Activated CD4-positive, alpha-beta T cell treated with anti-CD3 and anti-CD28 coated beads, Interleukin-2, amount 10 ng/mL, durations not matched to agents 7 days and 5 days (primary cell): Measurements from ENCODE around the gene SPOCK1. TPM values are rescaled to one million over a fixed set of nuclear protein-coding genes. Genes with fewer than 3 reads are reported as not detected.
"Not testable (repeated sequence)": the region's sequence is repeated elsewhere in the genome, so short reads cannot be mapped to it uniquely, and the experiment has no call there.

ENCODE experiments used
- CTCF ChIA-PET: fragments of 350-600 bp; sonication (Branson Sonifier 250); formaldehyde crosslinking; loops from one replicate; lab custom pipeline; 2021; ENCODE audit warnings: antibody characterized with exemption; lab: Charles Lee
- POLR2A ChIA-PET: fragments of 350-600 bp; sonication (Branson Sonifier 250); formaldehyde crosslinking; loops from one replicate; lab custom pipeline; 2021; ENCODE audit warnings: antibody characterized with exemption; lab: Charles Lee
- DNase-seq: peaks from one replicate; pipeline ENCODE4 v3.0.0-alpha.2; 2020
- H3K27ac Mint-ChIP-seq: one replicate; pipeline ENCODE4 v1.8.0; 2021; ENCODE audit warnings: mild to moderate bottlenecking, moderate library complexity, mixed read lengths
- H3K27me3 Mint-ChIP-seq: one replicate; pipeline ENCODE4 v1.8.0; 2021; ENCODE audit warnings: mixed read lengths
- H3K36me3 Mint-ChIP-seq: one replicate; pipeline ENCODE4 v1.8.0; 2021; ENCODE audit warnings: low read depth, mixed read lengths
- H3K4me1 Mint-ChIP-seq: one replicate; pipeline ENCODE4 v1.8.0; 2021; ENCODE audit warnings: mixed read lengths
- H3K4me3 Mint-ChIP-seq: one replicate; pipeline ENCODE4 v1.8.0; 2021; ENCODE audit warnings: mild to moderate bottlenecking, moderate library complexity, mixed read lengths
- H3K9me3 Mint-ChIP-seq: one replicate; pipeline ENCODE4 v1.8.0; 2021; ENCODE audit warnings: mixed read lengths
- total RNA-seq, 2 experiments: library from RNA; stranded (reverse); gene quantifications; one replicate each; pipeline ENCODE4 v1.2.3, GENCODE V29; 2021

Gene SPOCK1
- total RNA-seq, 2 experiments from 2014 or later: 0.15 to 0.31 TPM

- H3K4me1 Mint-ChIP-seq: no peaks in the 10 kb centered on the region
- no peak for DNase-seq
- peaks cover 7% of the 10 kb centered on the region for H3K27me3 Mint-ChIP-seq
- H3K4me3 Mint-ChIP-seq: no peak overlapping the region
- H3K9me3 Mint-ChIP-seq: no peaks in the 10 kb centered on the region
- no peak overlapping the region for H3K27ac Mint-ChIP-seq
- H3K36me3 Mint-ChIP-seq: no peaks in the 10 kb centered on the region
- POLR2A ChIA-PET: no interaction called here
- CTCF ChIA-PET: interaction anchor here (1.0 kb wide), 1 partner anchor 94 kb away, joined by 3 read pairs; no protein-coding TSS in a partner anchor
These were observed 235.6 kb downstream of the SPOCK1 start for GRCh38 chr5:137263371-137264005.

GRCh38 chr5:137262818-137263217 is 236.3 kb downstream of the SPOCK1 start:
- H3K4me1 Mint-ChIP-seq: no peaks in the 10 kb centered on the region
- POLR2A ChIA-PET: no interaction called here
- H3K4me3 Mint-ChIP-seq: no peak overlapping the region
- CTCF ChIA-PET: interaction anchor here (1.0 kb wide), 1 partner anchor 94 kb away, joined by 3 read pairs; no protein-coding TSS in a partner anchor
- H3K36me3 Mint-ChIP-seq: no peaks in the 10 kb centered on the region
- no peaks in the 10 kb centered on the region for H3K9me3 Mint-ChIP-seq
- no peak overlapping the region for H3K27ac Mint-ChIP-seq
- no peak for DNase-seq
- peaks cover 7% of the 10 kb centered on the region for H3K27me3 Mint-ChIP-seq

- Mint-ChIP-seq H3K27me3 (peaks cover 4% of the 10 kb centered on the region), H3K9me3 (no peaks in the 10 kb centered on the region), H3K4me3 (no peak overlapping the region), H3K4me1 (no peaks in the 10 kb centered on the region), H3K27ac (no peak overlapping the region), H3K36me3 (no peaks in the 10 kb centered on the region)
- no peak for DNase-seq
- ChIA-PET POLR2A (no interaction called here), CTCF (no interaction called here)
These were observed 238.1 kb downstream of the SPOCK1 start for GRCh38 chr5:137260820-137261695.

- H3K27ac Mint-ChIP-seq, H3K36me3 Mint-ChIP-seq, CTCF ChIA-PET, H3K4me3 Mint-ChIP-seq, DNase-seq, H3K9me3 Mint-ChIP-seq, POLR2A ChIA-PET, H3K27me3 Mint-ChIP-seq, H3K4me1 Mint-ChIP-seq: not testable (repeated sequence)
These were observed 240.0 kb downstream of the SPOCK1 start for GRCh38 chr5:137259115-137259514.

GRCh38 chr5:137254119-137255090 is 244.7 kb downstream of the SPOCK1 start:
- ChIA-PET POLR2A (no interaction called here), CTCF (interaction anchor here (1.5 kb wide), 1 partner anchor 13 kb away, joined by 3 read pairs; no protein-coding TSS in a partner anchor)
- H3K4me3 Mint-ChIP-seq: no peak overlapping the region
- H3K27ac Mint-ChIP-seq: no peak overlapping the region
- DNase-seq: no peak
- no peaks in the 10 kb centered on the region for H3K4me1 Mint-ChIP-seq
- H3K36me3 Mint-ChIP-seq: no peaks in the 10 kb centered on the region
- no peaks in the 10 kb centered on the region for H3K9me3 Mint-ChIP-seq
- no peaks in the 10 kb centered on the region for H3K27me3 Mint-ChIP-seq

GRCh38 chr5:137252512-137252911 is 246.6 kb downstream of the SPOCK1 start:
- ChIA-PET CTCF (no interaction called here), POLR2A (no interaction called here)
- DNase-seq: no peak
- Mint-ChIP-seq H3K4me1 (no peaks in the 10 kb centered on the region), H3K36me3 (no peaks in the 10 kb centered on the region), H3K27ac (no peak overlapping the region), H3K27me3 (no peaks in the 10 kb centered on the region), H3K9me3 (no peaks in the 10 kb centered on the region), H3K4me3 (no peak overlapping the region)

- no peaks in the 10 kb centered on the region for H3K4me1 Mint-ChIP-seq
- ChIA-PET CTCF (no interaction called here), POLR2A (no interaction called here)
- H3K4me3 Mint-ChIP-seq: no peak overlapping the region
- H3K27ac Mint-ChIP-seq: no peak overlapping the region
- DNase-seq: no peak
- H3K36me3 Mint-ChIP-seq: no peaks in the 10 kb centered on the region
- no peaks in the 10 kb centered on the region for H3K9me3 Mint-ChIP-seq
- no peaks in the 10 kb centered on the region for H3K27me3 Mint-ChIP-seq
These were observed 248.7 kb downstream of the SPOCK1 start for GRCh38 chr5:137250421-137250820.

GRCh38 chr5:137248527-137248926 is 250.6 kb downstream of the SPOCK1 start:
- H3K9me3 Mint-ChIP-seq: no peaks in the 10 kb centered on the region
- DNase-seq: no peak
- H3K4me1 Mint-ChIP-seq: no peaks in the 10 kb centered on the region
- CTCF ChIA-PET: no interaction called here
- no peak overlapping the region for H3K27ac Mint-ChIP-seq
- no peaks in the 10 kb centered on the region for H3K27me3 Mint-ChIP-seq
- H3K4me3 Mint-ChIP-seq: no peak overlapping the region
- POLR2A ChIA-PET: no interaction called here
- H3K36me3 Mint-ChIP-seq: no peaks in the 10 kb centered on the region

- DNase-seq: no peak
- Mint-ChIP-seq H3K4me3 (no peak overlapping the region), H3K27ac (no peak overlapping the region), H3K27me3 (no peaks in the 10 kb centered on the region), H3K9me3 (no peaks in the 10 kb centered on the region), H3K4me1 (no peaks in the 10 kb centered on the region), H3K36me3 (no peaks in the 10 kb centered on the region)
- CTCF ChIA-PET: no interaction called here
- POLR2A ChIA-PET: no interaction called here
These were observed 253.7 kb downstream of the SPOCK1 start for GRCh38 chr5:137245438-137245837.

GRCh38 chr5:137240285-137240684 is 258.8 kb downstream of the SPOCK1 start:
- POLR2A ChIA-PET: no interaction called here
- Mint-ChIP-seq H3K27ac (no peak overlapping the region), H3K9me3 (no peaks in the 10 kb centered on the region), H3K36me3 (no peaks in the 10 kb centered on the region), H3K27me3 (no peaks in the 10 kb centered on the region), H3K4me1 (no peaks in the 10 kb centered on the region), H3K4me3 (no peak overlapping the region)
- CTCF ChIA-PET: no interaction called here
- DNase-seq: no peak

- Mint-ChIP-seq H3K4me3 (no peak overlapping the region), H3K4me1 (no peaks in the 10 kb centered on the region), H3K27ac (no peak overlapping the region), H3K9me3 (no peaks in the 10 kb centered on the region), H3K36me3 (no peaks in the 10 kb centered on the region), H3K27me3 (no peaks in the 10 kb centered on the region)
- CTCF ChIA-PET: interaction anchor here (1.1 kb wide), 1 partner anchor 19 kb away, joined by 3 read pairs; no protein-coding TSS in a partner anchor
- DNase-seq: no peak
- POLR2A ChIA-PET: no interaction called here
These were observed 262.1 kb downstream of the SPOCK1 start for GRCh38 chr5:137236849-137237507.

- Mint-ChIP-seq H3K27ac (no peak overlapping the region), H3K9me3 (no peaks in the 10 kb centered on the region), H3K27me3 (no peaks in the 10 kb centered on the region), H3K4me1 (no peaks in the 10 kb centered on the region), H3K36me3 (no peaks in the 10 kb centered on the region), H3K4me3 (no peak overlapping the region)
- no peak for DNase-seq
- POLR2A ChIA-PET: no interaction called here
- CTCF ChIA-PET: interaction anchor here (1.1 kb wide), 1 partner anchor 18 kb away, joined by 3 read pairs; no protein-coding TSS in a partner anchor
These were observed 262.9 kb downstream of the SPOCK1 start for GRCh38 chr5:137236252-137236651.
